ENCODE results near the gene DNAJC5G. TPM values are rescaled to one million over a fixed set of nuclear protein-coding genes. Genes with fewer than 3 reads are reported as not detected.

Gene DNAJC5G
- total RNA-seq, 1 donor from 2014 or later, result not detected

DNA sequence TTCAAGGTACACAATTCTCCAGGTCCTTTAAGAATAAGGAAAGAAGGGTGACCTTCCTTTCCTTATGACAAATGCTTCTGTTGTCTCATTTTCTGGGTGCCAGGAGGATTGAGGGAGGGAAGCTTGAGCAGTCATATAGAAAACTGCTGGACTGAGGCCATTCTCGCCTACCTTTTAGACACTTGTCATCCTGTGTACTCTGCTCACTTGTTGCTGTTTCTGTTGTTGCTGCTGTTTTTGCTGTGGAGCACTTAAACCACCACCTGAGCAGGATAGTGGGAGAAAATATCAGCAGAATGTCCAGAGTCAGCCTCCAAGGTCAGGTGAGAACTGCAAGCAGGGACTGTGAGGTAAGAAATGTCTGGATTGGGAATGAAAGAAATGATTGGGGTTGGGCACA, 2.8 kb downstream of the DNAJC5G start:
- H2AFZ ChIP-seq (ENCODE audit: low read depth, low read length), result no peak overlapping the region
- peaks cover 16% of the 10 kb centered on the region for H3K27me3 ChIP-seq (ENCODE audit: insufficient read depth, low read length)
- H3K4me3 ChIP-seq (ENCODE audit: insufficient read depth, low read depth, low read length), result no peak overlapping the region
- H3K27ac ChIP-seq (ENCODE audit: low read depth, low read length), result no peak overlapping the region
- DNase-seq (ENCODE audit: low read depth), result no peak
- peaks cover 9% of the 10 kb centered on the region for H3K4me1 ChIP-seq (ENCODE audit: insufficient read depth, low read length)
- no peaks in the 10 kb centered on the region for H3K79me2 ChIP-seq (ENCODE audit: insufficient read depth, low read length)
- no peak overlapping the region for H3K9ac ChIP-seq (ENCODE audit: low read length)
- TF ChIP-seq, protein P1, sequence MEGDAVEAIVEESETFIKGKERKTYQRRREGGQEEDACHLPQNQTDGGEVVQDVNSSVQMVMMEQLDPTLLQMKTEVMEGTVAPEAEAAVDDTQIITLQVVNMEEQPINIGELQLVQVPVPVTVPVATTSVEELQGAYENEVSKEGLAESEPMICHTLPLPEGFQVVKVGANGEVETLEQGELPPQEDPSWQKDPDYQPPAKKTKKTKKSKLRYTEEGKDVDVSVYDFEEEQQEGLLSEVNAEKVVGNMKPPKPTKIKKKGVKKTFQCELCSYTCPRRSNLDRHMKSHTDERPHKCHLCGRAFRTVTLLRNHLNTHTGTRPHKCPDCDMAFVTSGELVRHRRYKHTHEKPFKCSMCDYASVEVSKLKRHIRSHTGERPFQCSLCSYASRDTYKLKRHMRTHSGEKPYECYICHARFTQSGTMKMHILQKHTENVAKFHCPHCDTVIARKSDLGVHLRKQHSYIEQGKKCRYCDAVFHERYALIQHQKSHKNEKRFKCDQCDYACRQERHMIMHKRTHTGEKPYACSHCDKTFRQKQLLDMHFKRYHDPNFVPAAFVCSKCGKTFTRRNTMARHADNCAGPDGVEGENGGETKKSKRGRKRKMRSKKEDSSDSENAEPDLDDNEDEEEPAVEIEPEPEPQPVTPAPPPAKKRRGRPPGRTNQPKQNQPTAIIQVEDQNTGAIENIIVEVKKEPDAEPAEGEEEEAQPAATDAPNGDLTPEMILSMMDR (IDR thresholded peaks at IDR 0.05; ENCODE audit: insufficient read depth, low read depth, low read length), result no peak
- no peak for TF ChIP-seq EZH2 (IDR thresholded peaks at IDR 0.05; ENCODE audit: insufficient read depth, low read length)
- H3K4me2 ChIP-seq (ENCODE audit: low read length), result no peak overlapping the region
- Mint-ChIP-seq H3K27me3 (ENCODE audit: low read depth, unreplicated experiment) (peaks cover 36% of the 10 kb centered on the region), H3K36me3 (ENCODE audit: low read depth, unreplicated experiment) (no peaks in the 10 kb centered on the region), H3K4me1 (ENCODE audit: low read depth, unreplicated experiment) (peaks cover 17% of the 10 kb centered on the region), H3K9me3 (ENCODE audit: unreplicated experiment) (no peaks in the 10 kb centered on the region), H3K4me3 (ENCODE audit: unreplicated experiment) (no peak overlapping the region), H3K27ac (ENCODE audit: unreplicated experiment) (no peak overlapping the region)
- no peak for FAIRE-seq
- no peaks in the 10 kb centered on the region for H3K36me3 ChIP-seq (ENCODE audit: insufficient read depth, low read length)
- H3K9me3 ChIP-seq (ENCODE audit: insufficient read depth, low read depth, low read length), result no peaks in the 10 kb centered on the region
- H4K20me1 ChIP-seq (ENCODE audit: insufficient read depth, low read length), result no peaks in the 10 kb centered on the region

GRCh38 chr2:27280826-27281225, 5.6 kb downstream of the DNAJC5G start:
- H3K79me2 ChIP-seq (ENCODE audit: insufficient read depth, low read length), result no peaks in the 10 kb centered on the region
- peaks cover 19% of the 10 kb centered on the region for H3K4me1 Mint-ChIP-seq (ENCODE audit: low read depth, unreplicated experiment)
- no peak overlapping the region for H3K9ac ChIP-seq (ENCODE audit: low read length)
- no peaks in the 10 kb centered on the region for H3K36me3 Mint-ChIP-seq (ENCODE audit: low read depth, unreplicated experiment)
- DNase-seq (ENCODE audit: low read depth) (no peak), FAIRE-seq (no peak)
- TF ChIP-seq, protein P1 (IDR thresholded peaks at IDR 0.05; ENCODE audit: insufficient read depth, low read depth, low read length), result no peak
- no peak for TF ChIP-seq EZH2 (IDR thresholded peaks at IDR 0.05; ENCODE audit: insufficient read depth, low read length)
- no peak overlapping the region for H3K27ac ChIP-seq (ENCODE audit: low read depth, low read length)
- peaks cover 29% of the 10 kb centered on the region for H3K27me3 ChIP-seq (ENCODE audit: insufficient read depth, low read length)
- no peak overlapping the region for H3K27ac Mint-ChIP-seq (ENCODE audit: unreplicated experiment)
- no peak overlapping the region for H2AFZ ChIP-seq (ENCODE audit: low read depth, low read length)
- H3K9me3 ChIP-seq (ENCODE audit: insufficient read depth, low read depth, low read length), result no peaks in the 10 kb centered on the region
- H3K4me2 ChIP-seq (ENCODE audit: low read length), result no peak overlapping the region
- H3K27me3 Mint-ChIP-seq (ENCODE audit: low read depth, unreplicated experiment), result peaks cover 22% of the 10 kb centered on the region
- no peak overlapping the region for H3K4me3 Mint-ChIP-seq (ENCODE audit: unreplicated experiment)
- H4K20me1 ChIP-seq (ENCODE audit: insufficient read depth, low read length), result no peaks in the 10 kb centered on the region
- H3K4me3 ChIP-seq (ENCODE audit: insufficient read depth, low read depth, low read length), result no peak overlapping the region
- H3K9me3 Mint-ChIP-seq (ENCODE audit: unreplicated experiment), result no peaks in the 10 kb centered on the region
- H3K4me1 ChIP-seq (ENCODE audit: insufficient read depth, low read length), result peaks cover 9% of the 10 kb centered on the region
- no peaks in the 10 kb centered on the region for H3K36me3 ChIP-seq (ENCODE audit: insufficient read depth, low read length)

GRCh38 chr2:27281442-27281841, 6.2 kb downstream of the DNAJC5G start:
- no peaks in the 10 kb centered on the region for H3K9me3 ChIP-seq (ENCODE audit: insufficient read depth, low read depth, low read length)
- H3K36me3 ChIP-seq (ENCODE audit: insufficient read depth, low read length), result no peaks in the 10 kb centered on the region
- TF ChIP-seq, protein P1 (IDR thresholded peaks at IDR 0.05; ENCODE audit: insufficient read depth, low read depth, low read length), result no peak
- no peak for TF ChIP-seq EZH2 (IDR thresholded peaks at IDR 0.05; ENCODE audit: insufficient read depth, low read length)
- H3K27ac ChIP-seq (ENCODE audit: low read depth, low read length), result no peak overlapping the region
- no peak overlapping the region for H2AFZ ChIP-seq (ENCODE audit: low read depth, low read length)
- H3K27me3 ChIP-seq (ENCODE audit: insufficient read depth, low read length), result peaks cover 32% of the 10 kb centered on the region
- H4K20me1 ChIP-seq (ENCODE audit: insufficient read depth, low read length), result no peaks in the 10 kb centered on the region
- H3K27me3 Mint-ChIP-seq (ENCODE audit: low read depth, unreplicated experiment), result peaks cover 22% of the 10 kb centered on the region
- H3K9me3 Mint-ChIP-seq (ENCODE audit: unreplicated experiment), result no peaks in the 10 kb centered on the region
- no peak overlapping the region for H3K4me3 ChIP-seq (ENCODE audit: insufficient read depth, low read depth, low read length)
- no peak overlapping the region for H3K4me3 Mint-ChIP-seq (ENCODE audit: unreplicated experiment)
- H3K79me2 ChIP-seq (ENCODE audit: insufficient read depth, low read length), result no peaks in the 10 kb centered on the region
- H3K4me1 Mint-ChIP-seq (ENCODE audit: low read depth, unreplicated experiment), result peaks cover 19% of the 10 kb centered on the region
- H3K4me2 ChIP-seq (ENCODE audit: low read length), result no peak overlapping the region
- DNase-seq (ENCODE audit: low read depth) (no peak), FAIRE-seq (no peak)
- no peaks in the 10 kb centered on the region for H3K36me3 Mint-ChIP-seq (ENCODE audit: low read depth, unreplicated experiment)
- H3K4me1 ChIP-seq (ENCODE audit: insufficient read depth, low read length), result peaks cover 9% of the 10 kb centered on the region
- no peak overlapping the region for H3K27ac Mint-ChIP-seq (ENCODE audit: unreplicated experiment)
- no peak overlapping the region for H3K9ac ChIP-seq (ENCODE audit: low read length)

Measured in astrocyte (in vitro differentiated cells and primary cell).